ENCODE data around the gene ZNF611.
"Not testable (repeated sequence)": the region's sequence is repeated elsewhere in the genome, so short reads cannot be mapped to it uniquely, and the experiment has no call there.

ZNF611 gene

GRCh38 chr19:52675239-52675638 lies 59.6 kb downstream of the ZNF611 start:
- not testable (repeated sequence) for DNase-seq

DNA sequence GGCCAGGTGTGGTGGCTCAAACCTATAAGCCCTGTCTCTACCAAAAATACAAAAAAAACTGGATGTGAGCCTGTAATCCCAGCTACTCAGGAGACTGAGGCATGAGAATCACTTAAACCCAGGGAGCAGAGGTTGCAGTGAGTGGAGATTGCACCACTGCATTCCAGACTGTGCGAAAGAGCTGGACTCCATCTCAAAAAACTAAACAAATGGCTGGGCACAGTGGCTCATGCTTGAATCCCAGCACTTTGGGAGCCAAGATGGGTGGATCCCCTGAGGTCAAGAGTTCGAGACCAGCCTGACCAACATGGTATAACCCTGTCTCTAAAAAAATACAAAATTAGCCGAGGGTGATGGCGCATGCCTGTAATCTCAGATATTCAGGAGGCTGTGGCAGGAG lies 61.8 kb downstream of the ZNF611 start:
- no peak for DNase-seq

GRCh38 chr19:52670046-52670445 lies 64.8 kb downstream of the ZNF611 start:
- no peak for DNase-seq

DNA sequence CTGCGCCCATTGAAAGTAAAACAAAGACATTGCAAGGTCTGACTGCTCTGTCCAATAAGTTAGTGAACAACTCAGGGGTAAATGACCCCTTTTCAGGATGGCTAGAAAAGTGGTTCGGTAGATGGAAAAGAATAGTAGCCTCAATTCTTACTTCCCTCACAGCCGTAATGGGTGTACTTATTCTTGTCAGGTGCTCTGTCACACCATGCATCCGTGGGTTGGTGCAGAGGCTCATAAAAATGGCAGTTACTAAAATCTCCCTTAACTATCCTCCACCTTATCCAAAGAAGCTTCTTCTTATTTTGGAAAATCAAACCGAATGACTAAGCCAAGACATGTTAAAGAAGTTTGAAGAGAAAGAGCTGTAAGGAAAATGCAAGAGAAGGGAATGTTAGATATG lies 65.3 kb downstream of the ZNF611 start:
- no peak for DNase-seq

DNA sequence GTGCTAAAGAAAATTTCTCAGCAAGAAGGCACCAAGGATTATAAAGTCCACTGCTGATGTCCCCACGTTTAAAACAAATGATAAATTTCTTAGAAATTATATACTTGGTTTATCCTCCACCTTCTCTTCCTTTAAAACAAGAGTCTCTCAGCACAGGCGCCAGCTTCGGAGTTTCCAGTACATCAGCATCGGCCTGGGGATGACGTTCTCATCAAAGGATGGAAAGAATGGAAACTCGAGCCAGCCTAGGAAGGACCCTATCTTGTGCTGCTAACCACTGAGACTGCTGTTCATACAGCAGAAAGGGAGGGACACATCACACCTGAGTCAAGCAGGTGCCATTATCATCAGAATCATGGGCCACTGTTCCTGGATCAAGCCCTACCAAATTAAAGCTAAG lies 66.9 kb downstream of the ZNF611 start:
- no peak for DNase-seq

DNA sequence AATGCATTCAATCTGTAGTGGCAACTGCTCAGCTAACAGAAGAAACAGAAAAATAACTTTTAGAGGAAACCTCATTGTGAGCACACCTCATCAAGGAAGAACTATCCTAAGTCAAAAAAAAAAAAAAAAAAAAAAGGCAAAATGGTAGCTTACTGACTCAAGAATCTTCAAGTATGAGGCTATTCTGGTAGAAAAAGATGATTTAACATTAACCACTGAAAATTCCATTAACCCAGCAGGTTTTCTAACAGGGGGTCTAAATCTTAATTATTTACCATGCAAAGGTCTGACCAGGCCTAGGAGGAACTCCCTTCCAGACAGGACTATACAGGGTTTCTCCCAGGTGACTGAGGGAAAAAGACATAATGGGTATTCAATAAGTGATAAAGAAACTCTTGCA lies 68.3 kb downstream of the ZNF611 start:
- DNase-seq = no peak

DNA sequence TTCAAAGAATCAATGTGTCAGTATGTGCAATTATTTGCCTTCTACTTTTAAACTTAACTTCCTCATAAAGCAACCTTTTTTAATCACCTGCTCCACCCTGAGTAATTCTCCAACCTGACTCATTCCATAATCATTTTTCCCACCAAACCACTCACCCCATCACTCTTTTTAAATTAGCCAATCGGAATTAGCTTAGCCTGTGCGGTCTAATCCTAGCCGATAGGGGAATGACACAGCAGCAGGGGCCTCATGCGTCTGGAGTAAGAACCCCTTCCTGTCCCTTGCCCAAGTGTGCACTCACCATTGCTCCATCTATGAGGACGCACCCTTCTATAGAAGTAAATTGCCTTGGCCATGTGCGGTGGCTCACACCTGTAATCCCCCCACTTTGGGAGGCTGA lies 69.3 kb downstream of the ZNF611 start:
- no peak for DNase-seq

GRCh38 chr19:52665027-52665426 lies 69.8 kb downstream of the ZNF611 start:
- no peak for DNase-seq

- DNase-seq = no peak
These were observed 70.4 kb downstream of the ZNF611 start for GRCh38 chr19:52664461-52664860.

DNA sequence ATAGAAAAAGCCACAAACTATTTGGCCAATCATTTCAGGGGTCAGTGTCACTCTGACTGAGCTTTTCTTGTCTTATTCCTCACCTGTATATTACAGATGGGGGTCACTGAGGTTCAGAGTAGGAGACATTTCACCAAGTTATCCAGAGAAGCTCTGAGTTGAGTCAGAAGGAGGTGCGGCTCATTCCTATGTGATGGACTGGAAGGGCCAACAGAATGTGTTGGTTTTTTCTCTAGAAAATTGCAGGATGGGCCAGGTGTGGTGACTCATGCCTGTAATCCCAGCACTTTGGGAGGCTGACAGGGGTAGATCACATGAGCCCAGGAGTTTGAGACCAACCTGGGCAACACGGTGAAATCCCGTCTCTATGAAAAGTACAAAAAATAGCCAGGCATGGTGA lies 72.2 kb downstream of the ZNF611 start:
- DNase-seq = no peak

GRCh38 chr19:52660981-52661380 lies 73.9 kb downstream of the ZNF611 start:
- DNase-seq = no peak

DNA sequence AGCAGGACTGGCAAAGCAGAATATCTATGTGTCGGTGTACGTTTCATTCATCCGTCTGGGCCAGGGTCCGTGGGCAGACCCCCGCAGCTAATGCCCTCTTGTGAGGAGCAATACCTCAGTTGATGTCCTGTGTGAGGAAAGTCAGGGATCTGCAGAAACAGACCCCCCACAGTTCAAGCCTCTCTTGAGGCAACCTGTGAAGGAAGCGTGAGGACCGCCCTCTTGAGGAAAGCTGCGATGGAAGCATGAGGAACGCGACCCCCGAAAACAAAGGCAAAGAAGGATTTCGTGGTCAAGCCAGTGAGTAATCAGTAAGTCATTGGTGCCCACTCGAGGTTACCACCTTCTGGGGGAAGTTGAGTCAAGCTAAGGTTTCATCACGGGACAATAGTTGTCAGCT lies 75.8 kb downstream of the ZNF611 start:
- no peak for DNase-seq

- peak; percentile 56 for DNase-seq
These were observed 76.2 kb downstream of the ZNF611 start for GRCh38 chr19:52658595-52658994.

GRCh38 chr19:52653161-52653560 lies 81.7 kb downstream of the ZNF611 start:
- DNase-seq = no peak

Measured in DMS79 (cell line).